ENCODE measurements around the gene NAA15.

DNA sequence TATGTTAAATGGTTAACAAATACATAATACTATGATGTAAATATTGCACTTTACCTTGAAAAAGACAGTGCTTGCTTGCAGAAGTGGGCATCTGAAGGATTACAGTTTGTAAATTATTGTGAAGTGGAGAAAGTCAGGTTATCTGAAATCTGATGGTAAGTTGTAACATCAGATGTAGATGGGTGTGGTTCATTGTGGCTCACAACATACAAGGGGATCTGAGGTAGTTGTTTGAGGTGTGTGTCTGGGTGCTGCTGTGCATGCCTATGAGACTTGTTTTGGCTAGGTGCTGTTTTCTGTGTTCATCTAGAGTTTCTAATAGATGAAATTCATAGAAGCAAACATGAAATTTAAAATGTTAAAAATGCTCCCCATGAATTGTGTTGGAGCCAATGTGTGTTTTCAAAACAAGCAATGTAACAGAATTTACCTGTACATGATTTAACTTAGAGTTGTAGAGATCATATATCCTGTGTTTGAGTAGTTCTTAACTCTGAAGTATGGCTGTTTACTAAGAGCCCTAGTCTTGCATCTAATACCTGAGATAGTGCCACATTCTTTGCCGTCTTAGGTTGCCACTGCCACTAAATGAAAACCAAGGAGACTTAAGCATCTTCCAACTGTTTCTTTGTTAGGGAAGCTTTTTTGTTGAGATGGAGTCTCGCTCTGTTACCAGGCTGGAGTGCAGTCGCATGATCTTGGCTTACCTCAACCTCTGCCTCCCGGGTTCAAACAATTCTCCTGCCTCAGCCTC lies 12.9 kb downstream of the NAA15 start:
- no peak for TF ChIP-seq POLR2A (IDR thresholded peaks at IDR 0.05)
- TF ChIP-seq, protein P1, sequence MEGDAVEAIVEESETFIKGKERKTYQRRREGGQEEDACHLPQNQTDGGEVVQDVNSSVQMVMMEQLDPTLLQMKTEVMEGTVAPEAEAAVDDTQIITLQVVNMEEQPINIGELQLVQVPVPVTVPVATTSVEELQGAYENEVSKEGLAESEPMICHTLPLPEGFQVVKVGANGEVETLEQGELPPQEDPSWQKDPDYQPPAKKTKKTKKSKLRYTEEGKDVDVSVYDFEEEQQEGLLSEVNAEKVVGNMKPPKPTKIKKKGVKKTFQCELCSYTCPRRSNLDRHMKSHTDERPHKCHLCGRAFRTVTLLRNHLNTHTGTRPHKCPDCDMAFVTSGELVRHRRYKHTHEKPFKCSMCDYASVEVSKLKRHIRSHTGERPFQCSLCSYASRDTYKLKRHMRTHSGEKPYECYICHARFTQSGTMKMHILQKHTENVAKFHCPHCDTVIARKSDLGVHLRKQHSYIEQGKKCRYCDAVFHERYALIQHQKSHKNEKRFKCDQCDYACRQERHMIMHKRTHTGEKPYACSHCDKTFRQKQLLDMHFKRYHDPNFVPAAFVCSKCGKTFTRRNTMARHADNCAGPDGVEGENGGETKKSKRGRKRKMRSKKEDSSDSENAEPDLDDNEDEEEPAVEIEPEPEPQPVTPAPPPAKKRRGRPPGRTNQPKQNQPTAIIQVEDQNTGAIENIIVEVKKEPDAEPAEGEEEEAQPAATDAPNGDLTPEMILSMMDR (IDR thresholded peaks at IDR 0.05): no peak
